H9 (cell line): ENCODE results near the gene PLXNA4. TPM values are rescaled to one million over a fixed set of nuclear protein-coding genes. Genes with fewer than 3 reads are reported as not detected.

Experiments used
- DNase-seq: peaks from one replicate; pipeline ENCODE4 v3.0.0-alpha.2; 2017
- H2AFZ ChIP-seq: one replicate; pipeline ENCODE4 v1.6.1; 2013; ENCODE audit warnings: mild to moderate bottlenecking, low read length, control low read depth, moderate library complexity
- H2AK5ac ChIP-seq: 2 replicates; pipeline ENCODE4 v1.6.1; 2013; ENCODE audit warnings: low read length, control low read depth, mixed read lengths; ENCODE audit not compliant: insufficient read length
- H2BK120ac ChIP-seq: one replicate; pipeline ENCODE4 v1.6.1; 2013; ENCODE audit warnings: low read depth, mild to moderate bottlenecking, low read length, control low read depth, inconsistent platforms; ENCODE audit not compliant: poor library complexity, severe bottlenecking
- H2BK12ac ChIP-seq: 2 replicates; pipeline ENCODE4 v1.6.1; 2013; ENCODE audit warnings: low read length, control low read depth, mixed read lengths, low read depth; ENCODE audit not compliant: insufficient read length
- H2BK15ac ChIP-seq: 2 replicates; pipeline ENCODE4 v1.6.1; 2013; ENCODE audit warnings: low read depth, low read length, control low read depth
- H2BK20ac ChIP-seq: one replicate; pipeline ENCODE4 v1.6.1; 2013; ENCODE audit warnings: low read depth, mild to moderate bottlenecking, low read length, control low read depth, inconsistent platforms; ENCODE audit not compliant: poor library complexity, severe bottlenecking
- H2BK5ac ChIP-seq: 2 replicates; pipeline ENCODE4 v1.6.1; 2013; ENCODE audit warnings: low read length, control low read depth, mixed read lengths; ENCODE audit not compliant: insufficient read length
- H3K14ac ChIP-seq: 2 replicates; pipeline ENCODE4 v1.6.1; 2013; ENCODE audit warnings: low read length, control low read depth; ENCODE audit not compliant: insufficient read depth
- H3K18ac ChIP-seq: 2 replicates; pipeline ENCODE4 v1.6.1; 2013; ENCODE audit warnings: low read depth, mild to moderate bottlenecking, mixed read lengths, low read length, control low read depth; ENCODE audit not compliant: insufficient read length
- H3K23ac ChIP-seq: 2 replicates; pipeline ENCODE4 v1.6.1; 2013; ENCODE audit warnings: low read length, control low read depth, mixed read lengths, low read depth; ENCODE audit not compliant: insufficient read length
- H3K23me2 ChIP-seq: 2 replicates; pipeline ENCODE4 v1.6.1; 2013; ENCODE audit warnings: low read depth, mild to moderate bottlenecking, mixed read lengths, low read length, control low read depth; ENCODE audit not compliant: insufficient read length, poor library complexity, severe bottlenecking
- H3K27ac ChIP-seq: 2 replicates; pipeline ENCODE4 v1.5.1; 2013; ENCODE audit warnings: low read length, control low read depth, mixed read lengths, low read depth; ENCODE audit not compliant: insufficient read length
- H3K27me3 ChIP-seq: 2 replicates; pipeline ENCODE4 v1.6.1; 2013; ENCODE audit warnings: low read length, control low read depth, inconsistent platforms; ENCODE audit not compliant: insufficient read depth
- H3K4ac ChIP-seq: 2 replicates; pipeline ENCODE4 v1.6.1; 2013; ENCODE audit warnings: low read depth, mild to moderate bottlenecking, control low read depth, inconsistent platforms, low read length, moderate library complexity
- H3K4me1 ChIP-seq: 2 replicates; pipeline ENCODE4 v1.6.1; 2013; ENCODE audit warnings: low read length, control low read depth, inconsistent platforms; ENCODE audit not compliant: insufficient read depth
- H3K4me2 ChIP-seq: 2 replicates; pipeline ENCODE4 v1.6.1; 2013; ENCODE audit warnings: low read length, control low read depth, mixed read lengths; ENCODE audit not compliant: insufficient read length, insufficient read depth
- H3K56ac ChIP-seq: 2 replicates; pipeline ENCODE4 v1.6.1; 2013; ENCODE audit warnings: low read depth, mild to moderate bottlenecking, mixed read lengths, low read length, control low read depth; ENCODE audit not compliant: insufficient read length
- H3K79me1 ChIP-seq: 2 replicates; pipeline ENCODE4 v1.6.1; 2013; ENCODE audit warnings: low read depth, mild to moderate bottlenecking, moderate library complexity, low read length, control low read depth, inconsistent platforms; ENCODE audit not compliant: insufficient read depth, poor library complexity, severe bottlenecking
- H3K79me2 ChIP-seq: 2 replicates; pipeline ENCODE4 v1.6.1; 2013; ENCODE audit warnings: low read length, control low read depth, inconsistent platforms; ENCODE audit not compliant: insufficient read depth
- H3K9ac ChIP-seq: 2 replicates; pipeline ENCODE4 v1.6.1; 2013; ENCODE audit warnings: low read length, control low read depth, mixed read lengths; ENCODE audit not compliant: insufficient read length; ENCODE audit errors: extremely low read depth
- H3K9me3 ChIP-seq: one replicate; pipeline ENCODE4 v1.6.1; 2013; ENCODE audit warnings: low read depth, low read length, inconsistent platforms; ENCODE audit not compliant: control insufficient read depth
- H3T11ph ChIP-seq: one replicate; pipeline ENCODE4 v1.6.1; 2013; ENCODE audit warnings: mild to moderate bottlenecking, low read length, control low read depth, inconsistent platforms
- H4K20me1 ChIP-seq: one replicate; pipeline ENCODE4 v1.6.1; 2013; ENCODE audit not compliant: control insufficient read depth, insufficient read length, insufficient read depth
- H4K5ac ChIP-seq: 2 replicates; pipeline ENCODE4 v1.6.1; 2013; ENCODE audit warnings: low read depth, mild to moderate bottlenecking, mixed read lengths, low read length, control low read depth; ENCODE audit not compliant: insufficient read length
- H4K8ac ChIP-seq: replicated peaks from 2 replicates; pipeline ENCODE4 v1.6.1; 2013; ENCODE audit warnings: low read length, control low read depth, mixed read lengths, low read depth; ENCODE audit not compliant: insufficient read length
- H4K91ac ChIP-seq: 2 replicates; pipeline ENCODE4 v1.6.1; 2013; ENCODE audit warnings: low read depth, mild to moderate bottlenecking, moderate library complexity, mixed read lengths, low read length, control low read depth; ENCODE audit not compliant: insufficient read length
- H3K27ac Mint-ChIP-seq, 3 experiments: 2 replicates in 2 of 3; 3 replicates in 1 of 3; pipeline ENCODE4 v1.8.0; 2020 to 2021; ENCODE audit warnings: mixed read lengths in 3 of 3, mild to moderate bottlenecking in 1 of 3, moderate library complexity in 1 of 3
- H3K27me3 Mint-ChIP-seq: 2 replicates; pipeline ENCODE4 v1.8.0; 2021; ENCODE audit warnings: low read depth, mild to moderate bottlenecking, moderate library complexity, mixed read lengths
- H3K36me3 Mint-ChIP-seq, 3 experiments: 2 replicates in 2 of 3; 3 replicates in 1 of 3; pipeline ENCODE4 v1.8.0; 2020 to 2021; ENCODE audit warnings: low read depth in 3 of 3, mixed read lengths in 3 of 3; ENCODE audit not compliant: insufficient read depth in 1 of 3
- H3K4me1 Mint-ChIP-seq, 2 experiments: 2 replicates each; pipeline ENCODE4 v1.8.0; 2020; ENCODE audit warnings: mixed read lengths in 2 of 2
- H3K4me3 Mint-ChIP-seq, 2 experiments: 2 replicates in 1 of 2; 3 replicates in 1 of 2; pipeline ENCODE4 v1.8.0; 2020 to 2021; ENCODE audit warnings: mild to moderate bottlenecking in 2 of 2, mixed read lengths in 2 of 2, moderate library complexity in 1 of 2
- H3K9me3 Mint-ChIP-seq, 2 experiments: 2 replicates in 1 of 2; 3 replicates in 1 of 2; pipeline ENCODE4 v1.8.0; 2020; ENCODE audit warnings: mild to moderate bottlenecking in 2 of 2, mixed read lengths in 2 of 2, moderate library complexity in 1 of 2
- WGBS: extraction: QIAGEN DNeasy Blood & Tissue Kit; methylation state at CpG from one replicate; pipeline ENCODE4 v1.1.7; 2013; ENCODE audit warnings: missing lambda C conversion rate, low lambda C conversion rate, mixed read lengths; ENCODE audit not compliant: insufficient read length; ENCODE audit errors: extremely low coverage; 5-methylcytosine and 5-hydroxymethylcytosine counted together
- total RNA-seq: library from RNA; stranded (reverse); gene quantifications from 2 replicates; pipeline ENCODE4 v1.2.1, GENCODE V29; 2021
- TF ChIP-seq, protein P1 (sequence below): fragments of 200-600 bp; sonication (generic); conservative IDR thresholded peaks from 3 replicates; pipeline ENCODE4 v1.8.0; 2021; ENCODE audit warnings: antibody characterized with exemption, mild to moderate bottlenecking

PLXNA4 gene
- total RNA-seq, 1 experiment from 2014 or later = 0.35 TPM

DNA sequence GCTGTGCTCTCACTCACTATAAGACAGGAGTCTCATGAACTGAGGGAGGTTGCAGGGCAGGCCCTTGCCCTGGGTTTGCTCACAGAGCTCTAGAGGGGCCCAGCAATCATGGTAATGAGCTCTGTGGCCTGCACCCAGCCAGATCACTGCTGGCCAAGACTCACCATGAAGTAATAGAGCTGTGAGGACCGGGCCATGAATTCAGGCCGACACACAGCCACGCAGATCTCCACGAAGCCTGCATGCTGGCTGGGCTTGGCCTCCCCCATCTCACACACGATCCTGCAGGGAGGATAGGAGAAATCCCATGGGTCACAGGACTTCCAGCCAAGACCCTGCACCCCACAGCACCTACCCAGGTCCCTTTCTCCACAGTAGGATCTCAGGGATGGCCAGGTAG lies 382.4 kb downstream of the PLXNA4 start:
- peaks cover 23 to 24% of the 10 kb centered on the region in 2 experiments for H3K4me1 Mint-ChIP-seq
- no peaks in the 10 kb centered on the region for H3K23me2 ChIP-seq
- no peak overlapping the region for H4K91ac ChIP-seq
- H2AFZ ChIP-seq = no peak overlapping the region
- no peak overlapping the region for H3K9ac ChIP-seq
- H4K20me1 ChIP-seq = no peaks in the 10 kb centered on the region
- no peak overlapping the region for H2BK20ac ChIP-seq
- H3K4me1 ChIP-seq = peaks cover 9% of the 10 kb centered on the region
- no peaks in the 10 kb centered on the region for H3K9me3 ChIP-seq
- H3K79me1 ChIP-seq = no peaks in the 10 kb centered on the region
- no peak overlapping the region for H3K4me2 ChIP-seq
- H3K18ac ChIP-seq = no peak overlapping the region
- no peak overlapping the region for H2BK12ac ChIP-seq
- no peaks in the 10 kb centered on the region for H3K9me3 Mint-ChIP-seq
- H3K27me3 Mint-ChIP-seq = peaks cover 13% of the 10 kb centered on the region; the same call in 1 of the 2 replicates
- no peak overlapping the region for H2BK5ac ChIP-seq
- H4K8ac ChIP-seq = no peak overlapping the region
- WGBS = no CpG with 5 or more reads among the region's 5 CpGs
- H3K27ac Mint-ChIP-seq = no peak overlapping the region
- H3K36me3 Mint-ChIP-seq = 0 out of 7 replicates have a peak, but pooled peaks cover 0 to 3% (median 0%) of the 10 kb centered on the region in 3 experiments
- H4K5ac ChIP-seq = no peak overlapping the region
- no peak overlapping the region for H2BK120ac ChIP-seq
- H3K4ac ChIP-seq = no peak overlapping the region
- TF ChIP-seq, protein P1, sequence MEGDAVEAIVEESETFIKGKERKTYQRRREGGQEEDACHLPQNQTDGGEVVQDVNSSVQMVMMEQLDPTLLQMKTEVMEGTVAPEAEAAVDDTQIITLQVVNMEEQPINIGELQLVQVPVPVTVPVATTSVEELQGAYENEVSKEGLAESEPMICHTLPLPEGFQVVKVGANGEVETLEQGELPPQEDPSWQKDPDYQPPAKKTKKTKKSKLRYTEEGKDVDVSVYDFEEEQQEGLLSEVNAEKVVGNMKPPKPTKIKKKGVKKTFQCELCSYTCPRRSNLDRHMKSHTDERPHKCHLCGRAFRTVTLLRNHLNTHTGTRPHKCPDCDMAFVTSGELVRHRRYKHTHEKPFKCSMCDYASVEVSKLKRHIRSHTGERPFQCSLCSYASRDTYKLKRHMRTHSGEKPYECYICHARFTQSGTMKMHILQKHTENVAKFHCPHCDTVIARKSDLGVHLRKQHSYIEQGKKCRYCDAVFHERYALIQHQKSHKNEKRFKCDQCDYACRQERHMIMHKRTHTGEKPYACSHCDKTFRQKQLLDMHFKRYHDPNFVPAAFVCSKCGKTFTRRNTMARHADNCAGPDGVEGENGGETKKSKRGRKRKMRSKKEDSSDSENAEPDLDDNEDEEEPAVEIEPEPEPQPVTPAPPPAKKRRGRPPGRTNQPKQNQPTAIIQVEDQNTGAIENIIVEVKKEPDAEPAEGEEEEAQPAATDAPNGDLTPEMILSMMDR = no peak
- H3K27ac ChIP-seq = no peak overlapping the region
- H3K56ac ChIP-seq = no peak overlapping the region
- H3K23ac ChIP-seq = no peak overlapping the region
- H3K27me3 ChIP-seq = no peaks in the 10 kb centered on the region
- H2AK5ac ChIP-seq = no peak overlapping the region
- no peak overlapping the region for H3K4me3 Mint-ChIP-seq
- no peak overlapping the region for H3T11ph ChIP-seq
- no peak overlapping the region for H2BK15ac ChIP-seq
- no peaks in the 10 kb centered on the region for H3K79me2 ChIP-seq
- DNase-seq = no peak
- H3K14ac ChIP-seq = no peak overlapping the region
